Astrocyte (in vitro differentiated cells and primary cell): ENCODE results near the gene CCDC91.

Source experiments
- CTCF ChIP-seq: IDR thresholded peaks from 2 replicates; pipeline ENCODE4 v1.5.1; 2011; ENCODE audit warnings: low read depth, mild to moderate bottlenecking, inconsistent platforms, low read length, moderate library complexity; ENCODE audit not compliant: insufficient read depth
- EZH2 ChIP-seq: IDR thresholded peaks from 2 replicates; pipeline ENCODE4 v1.6.1; 2012; ENCODE audit warnings: mild to moderate bottlenecking, low read length, inconsistent platforms; ENCODE audit not compliant: insufficient read depth

GRCh38 chr12:28239918-28240317, 49.7 kb downstream of the CCDC91 start:
- no peak for TF ChIP-seq EZH2
- no peak for TF ChIP-seq CTCF
